Upper lobe of left lung (tissue), 6 donors: ENCODE data around the gene FNDC3A. TPM values are rescaled to one million over a fixed set of nuclear protein-coding genes. Genes with fewer than 3 reads are reported as not detected.
A peak's percentile ranks its signal among the peaks of the same experiment; 100 is the strongest.
"Not testable (repeated sequence)": the region's sequence is repeated elsewhere in the genome, so short reads cannot be mapped to it uniquely, and the experiment has no call there.

ENCODE experiments used
- ATAC-seq, 2 donors: fragments of 200-7000 bp; cut with Tn5 transposase; one replicate each; pipeline ENCODE4 v1.9.1; 2022; ENCODE audit warnings: mild to moderate bottlenecking in 2 of 2, moderate library complexity in 2 of 2; ENCODE audit not compliant: low FRiP score in 2 of 2
- DNase-seq, 2 donors: peaks; one replicate each; pipeline ENCODE4 v3.0.0-alpha.2; 2019 to 2020
- H3K27ac ChIP-seq, 4 donors: fragments of 200-600 bp; sonication (generic); one replicate each; pipeline ENCODE4 v1.5.1; 2016 to 2019
- H3K27me3 ChIP-seq, 4 donors: fragments of 200-600 bp; sonication (generic); one replicate each; pipeline ENCODE4 v1.5.1; 2017 to 2019
- H3K36me3 ChIP-seq, 4 donors: fragments of 200-600 bp; sonication (generic); one replicate each; pipeline ENCODE4 v1.5.1; 2016 to 2019
- H3K4me1 ChIP-seq, 4 donors: fragments of 200-600 bp; sonication (generic); one replicate each; pipeline ENCODE4 v1.5.1; 2018 to 2019
- H3K4me3 ChIP-seq, 4 donors: fragments of 200-600 bp; sonication (generic); one replicate each; pipeline ENCODE4 v1.5.1; 2017 to 2019; ENCODE audit warnings: mild to moderate bottlenecking in 2 of 4, moderate library complexity in 1 of 4
- H3K9me3 ChIP-seq, 4 donors: fragments of 200-600 bp; sonication (generic); one replicate each; pipeline ENCODE4 v1.5.1; 2018 to 2019
- CTCF ChIP-seq, 6 experiments: fragments of 450-650 bp in 4 of 6; fragments of 200-600 bp in 2 of 6; sonication (generic) in 2 of 6; IDR thresholded peaks; one replicate each; pipeline ENCODE4 v1.5.1; 2016 to 2019; ENCODE audit warnings: antibody characterized with exemption in 6 of 6
- EP300 ChIP-seq, 4 donors: sonication (generic); formaldehyde crosslinking; IDR thresholded peaks; one replicate each; pipeline ENCODE4 v1.5.1; 2017; ENCODE audit warnings: antibody characterized with exemption in 4 of 4, control low read depth in 2 of 4
- POLR2A ChIP-seq, 4 donors: fragments of 450-650 bp; IDR thresholded peaks; one replicate each; pipeline ENCODE4 v1.5.1; 2016 to 2017; ENCODE audit warnings: antibody characterized with exemption in 4 of 4, mild to moderate bottlenecking in 2 of 4
- POLR2AphosphoS5 ChIP-seq, 2 donors: sonication (generic); formaldehyde crosslinking; IDR thresholded peaks; one replicate each; pipeline ENCODE4 v1.5.1; 2017; ENCODE audit warnings: antibody characterized with exemption in 2 of 2
- WGBS, 2 donors: methylation state at CpG; one replicate each; pipeline ENCODE4 v1.1.5; 2017 to 2018; 5-methylcytosine and 5-hydroxymethylcytosine counted together
- total RNA-seq, 6 donors: library from RNA; depleted of rRNA in 4 of 6; stranded (reverse); fragments of >200 nt in 4 of 6; gene quantifications; one replicate each; pipeline versions ENCODE4 v1.1.0 to v1.2.1, GENCODE V29; 2016 to 2021
- donor health status: DM: no; HTN: no; CAD: no; lungs with moderate emphysema.
- donor health status: DM: no; HTN: yes; CAD: no; lungs with severe emphysema.

The FNDC3A gene
- total RNA-seq, 6 donors from 2014 or later, result 22.9 to 62.3 (median 44.6) TPM

- peaks cover 0 to 8% (median 5%) of the 10 kb centered on the region in 4 donors for H3K9me3 ChIP-seq
- ATAC-seq, result no peak
- no peak for TF ChIP-seq EP300 (IDR thresholded peaks at IDR 0.05)
- no peak for TF ChIP-seq POLR2AphosphoS5 (IDR thresholded peaks at IDR 0.05)
- no peak for TF ChIP-seq CTCF (IDR thresholded peaks at IDR 0.05)
- TF ChIP-seq POLR2A (IDR thresholded peaks at IDR 0.05), result no peak
- H3K36me3 ChIP-seq, result peaks cover 5 to 51% (median 10%) of the 10 kb centered on the region in 4 donors
- H3K27ac ChIP-seq, result peak overlapping the region; percentile 29 to 77 (median 54)
- H3K4me3 ChIP-seq, result peak overlapping the region in 2 of 4 donors; percentile 18 to 27
- 34 to 35% methylated on average over 2 of the region's 2 CpGs for WGBS, 2 donors
- peaks cover 0 to 9% (median 3%) of the 10 kb centered on the region in 4 donors for H3K4me1 ChIP-seq
- H3K27me3 ChIP-seq, result no peaks in the 10 kb centered on the region
- DNase-seq, result no peak
These were observed 171.2 kb downstream of the FNDC3A start for GRCh38 chr13:49146950-49147355.

DNA sequence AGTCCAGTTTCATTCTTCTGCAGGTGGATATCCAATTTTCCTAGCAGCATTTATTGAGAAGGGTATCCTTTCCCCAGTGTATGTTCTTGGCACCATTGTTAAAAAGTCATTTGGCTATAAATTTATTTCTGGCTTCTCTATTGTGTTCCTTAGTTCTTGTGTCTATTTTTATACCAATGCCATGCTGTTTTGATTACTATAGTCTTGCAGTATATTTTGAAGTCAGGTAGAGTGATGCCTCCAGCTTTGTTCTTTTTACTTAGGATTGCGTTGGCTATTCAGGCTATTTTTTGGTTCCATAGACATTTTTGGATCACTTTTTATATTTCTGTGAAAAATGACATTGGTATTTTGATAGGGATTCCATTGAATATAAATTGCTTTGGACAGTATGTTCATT lies 172.7 kb downstream of the FNDC3A start:
- peaks cover 5 to 44% (median 10%) of the 10 kb centered on the region in 4 donors for H3K36me3 ChIP-seq

GRCh38 chr13:49157955-49158584 lies 182.4 kb downstream of the FNDC3A start:
- not testable (repeated sequence) for H3K9me3 ChIP-seq, H3K4me3 ChIP-seq, H3K36me3 ChIP-seq, H3K27ac ChIP-seq, H3K27me3 ChIP-seq, ATAC-seq, H3K4me1 ChIP-seq
- 93 to 99% methylated on average over 33 to 35 of the region's 35 CpGs for WGBS, 2 donors
- peak in 1 of 2 donors; percentile 78 for DNase-seq

More for the DNA sequence above, 172.7 kb downstream of the FNDC3A start:
- Histone ChIP-seq H3K9me3 (peaks cover 0 to 8% (median 5%) of the 10 kb centered on the region in 4 donors), H3K4me1 (peaks cover 0 to 9% (median 3%) of the 10 kb centered on the region in 4 donors), H3K27ac (no peak overlapping the region), H3K4me3 (no peak overlapping the region), H3K27me3 (no peaks in the 10 kb centered on the region)
- 100% methylated on average over 1 of the region's 1 CpG for WGBS, 2 donors
- DNase-seq (no peak), ATAC-seq (no peak)
- TF ChIP-seq EP300 (IDR thresholded peaks at IDR 0.05) (no peak), CTCF (IDR thresholded peaks at IDR 0.05) (no peak), POLR2A (IDR thresholded peaks at IDR 0.05) (no peak), POLR2AphosphoS5 (IDR thresholded peaks at IDR 0.05) (no peak)

DNA sequence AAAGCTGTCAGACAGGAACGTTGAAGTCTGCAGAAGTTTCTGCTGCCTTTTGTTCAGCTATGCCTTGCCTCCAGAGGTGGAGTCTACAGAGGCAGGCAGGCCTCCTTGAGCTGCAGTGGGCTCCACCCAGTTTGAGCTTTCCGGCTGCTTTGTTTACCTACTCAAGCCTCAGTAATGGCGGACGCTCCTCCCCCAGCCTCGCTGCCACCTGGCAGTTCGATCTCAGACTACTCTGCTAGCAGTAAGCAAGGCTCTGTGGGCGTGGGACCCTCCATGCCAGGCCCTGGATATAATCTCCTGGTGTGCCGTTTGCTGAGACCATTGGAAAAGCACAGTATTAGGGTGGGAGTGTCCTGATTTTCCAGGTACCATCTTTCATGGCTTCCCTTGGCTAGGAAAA lies 187.4 kb downstream of the FNDC3A start:
- not testable (repeated sequence) for H3K4me3 ChIP-seq, H3K4me1 ChIP-seq, ATAC-seq, DNase-seq, H3K27me3 ChIP-seq, H3K27ac ChIP-seq
- H3K9me3 ChIP-seq, result peaks cover 3 to 19% (median 10%) of the 10 kb centered on the region in 4 donors
- 96 to 97% methylated on average over 6 to 8 of the region's 8 CpGs for WGBS, 2 donors
- peaks cover 3 to 36% (median 14%) of the 10 kb centered on the region in 4 donors for H3K36me3 ChIP-seq

DNA sequence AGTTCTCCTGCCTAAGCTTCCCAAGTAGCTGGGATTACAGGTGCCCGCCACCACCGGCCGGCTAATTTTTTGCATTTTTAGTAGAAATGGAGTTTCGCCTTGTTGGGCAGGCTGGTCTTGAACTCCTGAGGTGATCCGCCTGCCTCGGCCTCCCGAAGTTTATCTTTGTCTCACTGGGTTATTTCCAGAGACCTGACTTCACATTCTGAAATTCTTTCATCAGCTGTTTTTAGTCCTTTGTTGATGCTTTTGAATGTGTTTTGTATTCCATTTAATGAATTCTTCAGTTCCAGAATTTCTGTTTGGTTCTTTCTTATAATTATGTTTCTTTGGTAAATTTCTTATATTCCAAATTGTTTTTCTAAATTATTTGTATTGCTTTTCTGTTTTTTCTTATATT lies 189.0 kb downstream of the FNDC3A start:
- no peak for TF ChIP-seq CTCF (IDR thresholded peaks at IDR 0.05)
- no peak for TF ChIP-seq EP300 (IDR thresholded peaks at IDR 0.05)
- no peak for TF ChIP-seq POLR2A (IDR thresholded peaks at IDR 0.05)
- ATAC-seq (no peak), DNase-seq (no peak)
- no peaks in the 10 kb centered on the region for H3K27me3 ChIP-seq
- no peak overlapping the region for H3K4me3 ChIP-seq
- H3K36me3 ChIP-seq, result peaks cover 3 to 45% (median 14%) of the 10 kb centered on the region in 4 donors
- 96 to 99% methylated on average over 7 of the region's 7 CpGs for WGBS, 2 donors
- H3K9me3 ChIP-seq, result peaks cover 3 to 19% (median 10%) of the 10 kb centered on the region in 4 donors
- H3K27ac ChIP-seq, result no peak overlapping the region
- H3K4me1 ChIP-seq, result no peaks in the 10 kb centered on the region
